Chondrocyte (in vitro differentiated cells): ENCODE results near the gene PTPRCAP. TPM values are rescaled to one million over a fixed set of nuclear protein-coding genes. Genes with fewer than 3 reads are reported as not detected.

ENCODE experiments used
- DNase-seq: peaks from one replicate; pipeline ENCODE4 v3.0.0; 2021; ENCODE audit warnings: mixed read lengths, low spot score
- H3K27ac Mint-ChIP-seq: one replicate; pipeline ENCODE4 v1.8.0; 2021; ENCODE audit warnings: mild to moderate bottlenecking, moderate library complexity, mixed read lengths; ENCODE audit not compliant: unreplicated experiment
- H3K27me3 Mint-ChIP-seq: 2 replicates; pipeline ENCODE4 v1.8.0; 2021; ENCODE audit warnings: low read depth, mixed read lengths
- H3K36me3 Mint-ChIP-seq: 2 replicates; pipeline ENCODE4 v1.8.0; 2021; ENCODE audit warnings: low read depth, mixed read lengths
- H3K4me1 Mint-ChIP-seq: 2 replicates; pipeline ENCODE4 v1.8.0; 2021; ENCODE audit warnings: low read depth, mild to moderate bottlenecking, mixed read lengths
- H3K4me3 Mint-ChIP-seq: one replicate; pipeline ENCODE4 v1.8.0; 2021; ENCODE audit warnings: mild to moderate bottlenecking, moderate library complexity, mixed read lengths; ENCODE audit not compliant: unreplicated experiment
- H3K9me3 Mint-ChIP-seq: 2 replicates; pipeline ENCODE4 v1.8.0; 2021; ENCODE audit warnings: low read depth, mixed read lengths
- total RNA-seq: library from RNA; stranded (reverse); gene quantifications from 3 replicates; pipeline ENCODE4 v1.2.1, GENCODE V29; 2021
- TF ChIP-seq, protein P1 (sequence below): fragments of 200-600 bp; sonication (generic); IDR thresholded peaks from 2 replicates; pipeline ENCODE4 v1.5.0; 2021; ENCODE audit warnings: antibody characterized with exemption, mild to moderate bottlenecking, moderate library complexity

The PTPRCAP gene
- total RNA-seq, 1 donor from 2014 or later, result 0.47 TPM

- peaks cover 11% of the 10 kb centered on the region for H3K4me1 Mint-ChIP-seq
- H3K36me3 Mint-ChIP-seq, result no peaks in the 10 kb centered on the region
- TF ChIP-seq, protein P1, sequence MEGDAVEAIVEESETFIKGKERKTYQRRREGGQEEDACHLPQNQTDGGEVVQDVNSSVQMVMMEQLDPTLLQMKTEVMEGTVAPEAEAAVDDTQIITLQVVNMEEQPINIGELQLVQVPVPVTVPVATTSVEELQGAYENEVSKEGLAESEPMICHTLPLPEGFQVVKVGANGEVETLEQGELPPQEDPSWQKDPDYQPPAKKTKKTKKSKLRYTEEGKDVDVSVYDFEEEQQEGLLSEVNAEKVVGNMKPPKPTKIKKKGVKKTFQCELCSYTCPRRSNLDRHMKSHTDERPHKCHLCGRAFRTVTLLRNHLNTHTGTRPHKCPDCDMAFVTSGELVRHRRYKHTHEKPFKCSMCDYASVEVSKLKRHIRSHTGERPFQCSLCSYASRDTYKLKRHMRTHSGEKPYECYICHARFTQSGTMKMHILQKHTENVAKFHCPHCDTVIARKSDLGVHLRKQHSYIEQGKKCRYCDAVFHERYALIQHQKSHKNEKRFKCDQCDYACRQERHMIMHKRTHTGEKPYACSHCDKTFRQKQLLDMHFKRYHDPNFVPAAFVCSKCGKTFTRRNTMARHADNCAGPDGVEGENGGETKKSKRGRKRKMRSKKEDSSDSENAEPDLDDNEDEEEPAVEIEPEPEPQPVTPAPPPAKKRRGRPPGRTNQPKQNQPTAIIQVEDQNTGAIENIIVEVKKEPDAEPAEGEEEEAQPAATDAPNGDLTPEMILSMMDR, result no peak
- H3K9me3 Mint-ChIP-seq, result no peaks in the 10 kb centered on the region
- no peak overlapping the region for H3K27ac Mint-ChIP-seq
- no peaks in the 10 kb centered on the region for H3K27me3 Mint-ChIP-seq
- DNase-seq, result no peak
- no peak overlapping the region for H3K4me3 Mint-ChIP-seq
These were observed 14.0 kb downstream of the PTPRCAP start for GRCh38 chr11:67423466-67423865.

GRCh38 chr11:67422891-67423290 is 14.6 kb downstream of the PTPRCAP start:
- no peak overlapping the region for H3K4me3 Mint-ChIP-seq
- H3K27ac Mint-ChIP-seq, result no peak overlapping the region

GRCh38 chr11:67421430-67422031 is 16.0 kb downstream of the PTPRCAP start:
- no peaks in the 10 kb centered on the region for H3K36me3 Mint-ChIP-seq
- no peak for DNase-seq
- H3K27me3 Mint-ChIP-seq, result no peaks in the 10 kb centered on the region
- peak overlapping the region; percentile 67 for H3K4me3 Mint-ChIP-seq
- H3K27ac Mint-ChIP-seq, result no peak overlapping the region
- H3K9me3 Mint-ChIP-seq, result no peaks in the 10 kb centered on the region
- TF ChIP-seq, protein P1, result no peak
- H3K4me1 Mint-ChIP-seq, result peaks cover 11% of the 10 kb centered on the region

More at GRCh38 chr11:67422891-67423290, 14.6 kb downstream of the PTPRCAP start:
- no peak for DNase-seq
- Mint-ChIP-seq H3K4me1 (peaks cover 8% of the 10 kb centered on the region), H3K27me3 (no peaks in the 10 kb centered on the region), H3K9me3 (no peaks in the 10 kb centered on the region), H3K36me3 (no peaks in the 10 kb centered on the region)
- TF ChIP-seq, protein P1, result no peak

GRCh38 chr11:67420646-67421429 is 16.6 kb downstream of the PTPRCAP start:
- Mint-ChIP-seq H3K4me3 (peak overlapping the region; percentile 67), H3K27ac (no peak overlapping the region), H3K36me3 (no peaks in the 10 kb centered on the region), H3K9me3 (no peaks in the 10 kb centered on the region), H3K4me1 (peaks cover 17% of the 10 kb centered on the region), H3K27me3 (no peaks in the 10 kb centered on the region)
- TF ChIP-seq, protein P1, result no peak
- DNase-seq, result no peak

GRCh38 chr11:67420147-67420645 is 17.3 kb downstream of the PTPRCAP start:
- peaks cover 17% of the 10 kb centered on the region for H3K4me1 Mint-ChIP-seq
- no peak overlapping the region for H3K27ac Mint-ChIP-seq
- H3K27me3 Mint-ChIP-seq, result no peaks in the 10 kb centered on the region
- H3K4me3 Mint-ChIP-seq, result peak overlapping the region; percentile 47
- TF ChIP-seq, protein P1, result no peak
- no peak for DNase-seq
- no peaks in the 10 kb centered on the region for H3K36me3 Mint-ChIP-seq
- H3K9me3 Mint-ChIP-seq, result no peaks in the 10 kb centered on the region
